Stimulated activated CD4-positive, alpha-beta T cell treated with anti-CD3 and anti-CD28 coated beads, Interleukin-15, amount 100 ng/mL, for 1 hour (primary cell): ENCODE results near the gene NRG2.

Experiments
- DNase-seq, 2 donors: peaks; one replicate each; pipeline ENCODE4 v3.0.0-alpha.2; 2020; ENCODE audit warnings: low read depth in 1 of 2, low spot score in 1 of 2

Gene NRG2

GRCh38 chr5:139910036-139910435, 133.1 kb downstream of the NRG2 start:
- no peak for DNase-seq

DNA sequence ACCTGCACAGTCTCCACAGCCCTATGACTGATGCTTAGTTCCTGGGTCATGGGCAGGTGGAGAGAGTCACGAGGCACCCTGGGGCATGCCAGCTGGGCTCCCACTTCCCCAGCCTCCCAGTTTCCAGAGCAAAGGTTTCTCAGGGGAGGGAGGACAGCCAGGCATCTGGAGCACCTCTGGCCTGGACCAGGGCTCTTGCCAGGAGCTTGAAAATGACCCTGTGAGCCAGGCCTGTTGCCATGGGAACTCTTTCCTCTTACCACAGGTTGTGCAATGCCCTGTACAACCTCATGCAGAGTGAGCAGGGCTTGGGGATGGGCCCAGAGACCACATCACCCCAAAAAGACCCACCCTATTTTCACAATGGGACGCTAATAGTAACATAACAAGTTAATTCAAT, 134.3 kb downstream of the NRG2 start:
- DNase-seq = no peak

DNA sequence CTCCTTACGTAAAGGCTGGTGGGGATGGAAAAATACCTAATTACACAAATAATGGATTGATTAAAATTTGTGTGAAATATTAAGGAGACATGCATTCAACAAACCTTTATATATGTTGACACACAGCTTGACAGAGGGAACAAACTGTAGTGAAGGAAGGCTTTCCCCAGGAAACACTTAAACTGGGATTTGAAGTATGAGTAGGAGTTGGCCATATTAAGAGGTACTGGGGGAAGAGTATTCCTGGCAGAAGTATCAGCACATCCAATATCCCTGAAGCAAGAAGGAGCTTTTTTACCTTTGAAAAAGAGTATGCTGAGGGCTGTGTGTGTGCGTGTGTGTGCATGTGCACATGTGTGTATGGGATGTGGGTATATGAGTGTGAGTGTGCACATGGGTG, 136.4 kb downstream of the NRG2 start:
- DNase-seq = no peak

- DNase-seq = no peak
These were observed 138.1 kb downstream of the NRG2 start for GRCh38 chr5:139904816-139905661.

DNA sequence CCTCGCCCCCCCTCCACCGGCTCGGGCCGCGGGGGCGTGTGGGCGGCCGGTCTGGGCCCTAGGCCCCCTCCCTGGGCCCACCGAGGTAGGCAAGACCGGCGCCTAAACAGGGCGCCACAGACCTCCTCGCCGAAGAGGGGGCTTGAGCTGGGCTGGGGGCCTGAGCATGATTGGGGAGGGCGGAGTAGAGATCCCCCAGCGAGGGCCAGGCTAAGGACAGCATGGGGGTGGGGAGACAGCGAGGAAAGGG, 138.6 kb downstream of the NRG2 start:
- no peak for DNase-seq

DNA sequence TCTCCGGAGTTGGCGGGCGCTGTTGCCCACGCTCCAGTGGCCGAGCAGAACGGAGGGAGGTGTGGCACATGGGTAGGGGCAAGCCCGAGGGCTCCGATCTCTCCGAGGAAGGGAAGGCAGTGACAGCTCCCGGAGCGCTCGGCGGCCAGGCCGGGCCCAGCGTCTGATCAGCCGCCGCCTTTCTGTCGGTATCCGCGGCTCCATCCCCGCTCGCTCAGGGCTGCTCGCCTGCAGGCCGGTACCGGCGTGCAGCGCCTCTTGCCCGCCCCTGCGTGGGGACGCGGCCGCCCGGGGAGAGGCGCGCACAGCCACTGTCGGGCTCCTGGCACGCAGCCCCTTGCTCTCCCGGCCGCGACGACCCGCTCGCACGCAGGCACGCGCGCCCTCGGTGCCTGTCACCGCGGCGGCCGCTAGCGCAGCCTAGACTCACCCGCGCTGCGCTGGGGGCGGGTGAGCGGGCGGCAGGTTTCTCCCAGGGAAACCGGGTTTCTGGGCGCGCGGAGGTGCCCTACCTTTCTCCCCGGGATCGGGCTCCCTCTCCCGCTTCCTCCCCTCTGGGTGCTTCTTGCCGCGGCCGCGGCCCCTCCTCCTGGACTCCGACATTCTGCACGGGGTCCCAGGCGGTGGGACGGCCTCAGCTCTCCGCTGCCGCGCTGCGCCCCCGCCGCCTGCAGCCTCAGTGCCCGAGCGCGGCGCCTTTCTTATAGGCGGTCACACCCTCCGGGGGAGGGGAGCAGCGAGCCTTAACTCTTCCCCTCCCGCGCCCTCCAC, 139.1 kb downstream of the NRG2 start:
- no peak for DNase-seq

- no peak for DNase-seq
These were observed 139.7 kb downstream of the NRG2 start for GRCh38 chr5:139903450-139903794.

DNA sequence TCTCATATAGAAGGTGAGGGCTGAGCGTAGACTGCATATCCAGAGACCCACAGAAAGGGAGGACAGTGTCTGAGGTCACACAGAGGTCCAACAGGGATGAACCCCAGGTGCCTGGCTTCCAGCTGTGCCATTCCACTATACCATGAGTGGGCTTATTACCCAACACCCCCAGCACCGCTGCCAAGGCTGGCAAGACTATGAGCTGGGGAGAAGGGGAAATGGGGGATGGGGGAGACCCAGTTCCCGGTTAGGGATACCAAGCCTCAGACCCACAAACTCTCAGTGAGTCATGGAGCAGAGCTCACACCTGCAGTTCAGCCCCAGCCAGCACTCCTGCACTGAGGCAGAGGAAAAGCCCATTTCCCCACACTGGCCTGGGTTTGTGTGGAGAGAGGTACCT, 141.1 kb downstream of the NRG2 start:
- no peak for DNase-seq

GRCh38 chr5:139901251-139901575, 141.9 kb downstream of the NRG2 start:
- no peak for DNase-seq

DNA sequence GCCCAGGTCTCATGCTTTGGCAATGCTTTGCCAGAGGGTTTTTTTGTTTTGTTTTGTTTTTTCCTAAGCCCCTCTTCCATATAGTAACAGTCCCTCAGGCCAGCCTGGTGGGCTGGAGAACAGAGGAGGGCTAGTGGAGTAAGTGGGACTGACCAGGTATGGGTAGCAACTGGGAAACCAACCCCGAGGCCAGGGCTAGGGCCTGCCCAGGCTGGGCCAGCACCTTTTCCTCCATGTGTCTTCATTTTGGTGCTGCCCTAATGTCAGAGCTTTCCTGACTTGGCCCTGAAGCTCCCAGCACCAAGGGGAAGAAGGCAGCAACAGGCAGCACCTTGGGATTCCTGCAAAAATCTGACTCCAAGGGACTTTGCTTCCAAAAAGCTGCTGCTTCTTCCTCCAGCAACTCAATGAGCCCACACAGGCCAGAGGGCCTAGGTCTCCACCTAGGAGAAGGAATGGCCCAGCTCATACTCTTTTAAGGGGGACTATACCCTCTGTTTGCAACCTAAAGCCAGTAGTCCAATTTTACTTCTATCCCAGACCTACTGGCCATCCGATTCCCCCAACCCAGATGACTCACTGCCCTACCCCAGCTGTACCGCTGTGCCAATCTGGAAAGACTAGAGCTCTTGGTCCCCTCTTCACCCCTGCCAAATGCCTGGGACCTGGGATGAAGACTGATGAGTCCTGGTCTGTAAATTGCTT, 142.4 kb downstream of the NRG2 start:
- DNase-seq = no peak

DNA sequence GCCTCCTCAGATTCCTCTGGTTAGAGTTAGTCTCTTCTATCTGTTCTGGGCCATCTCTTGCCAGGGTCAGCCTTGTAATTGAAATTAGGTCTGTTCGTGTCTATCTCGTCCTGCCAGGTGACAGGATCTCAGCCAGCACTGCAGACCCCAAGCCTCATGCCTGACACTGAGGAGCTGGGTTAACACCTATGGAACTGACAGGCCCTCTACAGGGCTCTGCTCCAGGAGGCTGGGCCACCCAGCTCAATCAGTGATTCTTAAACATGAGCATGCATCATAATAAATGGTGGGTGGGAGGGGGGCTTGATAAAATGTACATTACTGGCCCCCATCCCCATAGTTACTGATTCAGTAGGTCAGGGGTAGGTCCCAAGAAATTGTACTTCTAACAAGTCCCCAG, 144.1 kb downstream of the NRG2 start:
- DNase-seq = no peak

- no peak for DNase-seq
These were observed 145.1 kb downstream of the NRG2 start for GRCh38 chr5:139897982-139898381.

GRCh38 chr5:139897342-139897741, 145.8 kb downstream of the NRG2 start:
- no peak for DNase-seq

DNA sequence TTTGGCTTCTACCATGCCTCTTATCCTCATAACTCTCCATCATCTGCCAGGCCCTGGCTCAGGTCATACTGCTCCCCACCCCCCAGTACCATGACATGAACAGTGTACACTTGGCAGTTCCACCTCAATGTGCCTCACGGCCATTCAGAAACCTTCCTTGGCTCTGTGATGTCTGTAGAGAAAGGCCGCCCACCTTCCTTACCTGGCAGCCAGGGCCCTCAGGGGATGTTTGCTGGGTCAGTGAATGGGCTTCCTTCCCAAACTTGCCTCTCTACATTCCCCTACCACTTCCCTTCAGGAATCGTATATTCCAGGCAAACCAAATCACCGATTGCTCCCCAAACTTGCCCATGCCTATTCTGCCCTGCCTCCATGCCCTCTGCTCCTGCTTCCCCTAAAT, 146.4 kb downstream of the NRG2 start:
- DNase-seq = no peak

GRCh38 chr5:139895647-139896046, 147.5 kb downstream of the NRG2 start:
- DNase-seq = no peak

DNA sequence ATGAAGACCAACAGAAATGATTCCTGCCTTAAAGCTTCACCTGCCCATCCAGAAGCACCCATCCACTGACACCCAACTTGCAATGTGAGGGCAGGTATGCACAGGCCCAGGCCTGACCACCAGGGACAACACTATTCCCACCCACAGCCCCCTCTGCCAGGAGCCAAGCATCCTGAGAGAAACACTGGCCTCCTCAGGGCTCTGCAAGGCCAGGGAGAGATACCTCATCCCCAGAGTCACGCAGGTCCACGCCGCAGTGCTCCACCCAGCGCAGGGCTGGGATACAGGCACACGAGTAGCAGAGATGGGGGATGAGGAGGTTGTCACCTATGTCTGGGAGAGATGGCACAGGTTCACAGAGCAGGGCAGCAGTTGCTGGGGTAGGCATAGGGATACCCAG, 148.1 kb downstream of the NRG2 start:
- no peak for DNase-seq

DNA sequence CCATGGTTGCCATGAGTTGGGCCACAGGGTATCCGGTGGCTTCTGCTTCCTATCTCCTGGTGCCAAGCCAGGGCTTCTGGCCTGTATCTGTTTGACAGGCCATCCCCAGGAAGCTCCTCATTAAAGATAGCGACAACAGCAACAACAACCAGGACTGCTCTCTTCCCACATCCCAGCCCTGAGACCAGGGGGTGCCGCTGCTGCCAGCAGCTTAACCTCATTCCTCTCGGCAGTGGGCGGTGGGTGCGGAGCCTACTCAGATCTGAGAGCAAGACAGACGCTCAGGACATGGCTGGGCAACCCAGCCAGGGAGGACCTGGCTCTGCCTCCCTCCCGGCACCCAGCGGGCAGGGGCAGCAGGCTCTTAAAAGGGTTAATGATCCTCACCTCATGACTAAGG, 149.2 kb downstream of the NRG2 start:
- DNase-seq = no peak

GRCh38 chr5:139889410-139889809, 153.7 kb downstream of the NRG2 start:
- DNase-seq = no peak

DNA sequence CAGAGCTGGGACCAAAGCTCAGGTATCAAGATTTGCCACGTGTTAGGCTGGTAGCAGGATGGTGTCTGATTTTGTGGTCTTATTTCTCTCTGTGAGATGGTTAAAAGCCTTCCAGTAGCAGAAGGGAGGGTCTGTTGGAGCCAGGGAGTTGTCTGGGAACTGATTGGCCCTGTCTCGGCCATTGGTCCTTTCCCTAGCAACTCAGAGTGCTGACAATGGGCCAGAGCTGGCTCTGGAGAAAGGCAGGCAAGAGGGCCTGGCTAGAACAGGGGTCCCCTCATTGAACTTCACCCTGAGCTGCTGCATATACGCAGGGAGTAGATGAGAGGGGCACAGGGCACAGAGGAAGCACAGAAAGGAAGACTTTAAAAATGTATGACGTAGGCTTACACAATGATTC, 154.7 kb downstream of the NRG2 start:
- DNase-seq = no peak

DNA sequence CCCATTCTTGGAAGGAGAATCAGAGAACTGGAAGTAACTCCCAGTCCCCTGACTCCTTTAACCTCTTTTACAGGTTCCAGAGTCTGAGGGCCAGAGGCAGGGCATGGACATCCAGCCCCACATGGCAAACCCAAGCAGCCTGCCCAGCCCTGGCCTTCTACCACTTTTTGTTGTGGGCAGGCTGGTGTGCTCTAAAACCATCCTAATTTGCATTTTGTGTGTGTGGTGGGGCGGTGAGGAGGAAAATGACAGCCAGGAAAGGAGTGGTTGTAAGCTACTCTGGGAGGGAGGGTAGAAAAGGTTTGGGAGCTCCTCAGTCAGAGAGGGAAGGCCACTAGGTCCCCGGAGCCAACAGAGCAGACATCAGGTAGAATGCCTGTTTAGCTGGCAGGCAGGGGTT, 156.9 kb downstream of the NRG2 start:
- no peak for DNase-seq

GRCh38 chr5:139885857-139886208, 157.3 kb downstream of the NRG2 start:
- no peak for DNase-seq

DNA sequence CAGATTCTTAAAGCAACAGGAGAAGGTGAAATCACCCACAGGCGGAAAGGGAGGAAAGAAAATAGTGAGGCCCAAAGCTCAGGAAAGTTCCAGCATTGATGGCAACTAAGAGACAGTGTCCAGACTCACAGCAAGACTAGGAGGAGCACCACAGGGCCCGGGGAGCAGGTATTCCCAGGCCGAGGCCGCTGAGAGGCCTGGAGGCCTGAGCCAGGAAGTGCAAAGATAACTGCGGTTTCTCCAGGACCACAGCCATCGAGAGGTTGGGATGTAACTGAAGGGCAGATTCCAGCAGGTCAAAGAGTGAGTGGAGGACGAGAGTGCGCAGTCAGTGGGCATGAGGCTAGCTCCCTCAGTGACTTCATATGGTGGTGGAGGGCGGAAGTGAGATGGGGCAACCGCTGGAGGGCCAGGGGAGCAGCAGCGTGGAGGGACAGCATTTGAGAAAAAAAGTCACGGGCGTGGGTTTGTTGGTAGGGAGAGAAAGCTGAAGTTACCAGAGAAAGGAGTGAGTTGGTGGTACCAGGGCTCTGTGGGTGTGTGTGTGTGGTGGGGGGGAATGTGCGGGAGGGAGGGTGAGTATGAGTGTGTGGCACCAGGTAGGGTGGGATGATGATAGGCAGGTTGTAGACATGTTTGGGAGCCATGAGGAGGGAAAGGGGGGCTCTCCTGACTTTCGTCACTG, 157.8 kb downstream of the NRG2 start:
- no peak for DNase-seq
